ENCODE data around the gene SCFD2. TPM values are rescaled to one million over a fixed set of nuclear protein-coding genes. Genes with fewer than 3 reads are reported as not detected.
A peak's percentile ranks its signal among the peaks of the same experiment; 100 is the strongest.
"Not testable (repeated sequence)": the region's sequence is repeated elsewhere in the genome, so short reads cannot be mapped to it uniquely, and the experiment has no call there.

SCFD2 gene
- total and polyA plus RNA-seq, 8 donors, result 4.0 to 13.5 (median 8.9) TPM

- H3K27me3 ChIP-seq, result no peaks in the 10 kb centered on the region
- ATAC-seq (no peak), DNase-seq (no peak), FAIRE-seq (no peak)
- no peak overlapping the region for H3K4me3 ChIP-seq
- no peaks in the 10 kb centered on the region for H3K9me3 ChIP-seq
- no peaks in the 10 kb centered on the region for H3K4me1 ChIP-seq
- no peak overlapping the region for H3K27ac ChIP-seq
- no peaks in the 10 kb centered on the region for H3K36me3 ChIP-seq
- TF ChIP-seq CTCF (IDR thresholded peaks at IDR 0.05), result no peak
- intact Hi-C loops (cut with DNase I), result no loop called here
- WGBS, 2 donors, result 87 to 95% methylated on average over 2 of the region's 2 CpGs
Observed at GRCh38 chr4:53281438-53281837, 84.4 kb downstream of the SCFD2 start.

GRCh38 chr4:53280846-53281245 lies 85.0 kb downstream of the SCFD2 start:
- 88 to 92% methylated on average over 5 of the region's 5 CpGs for WGBS, 2 donors
- H3K36me3 ChIP-seq, result no peaks in the 10 kb centered on the region
- no peak overlapping the region for H3K4me3 ChIP-seq
- no peaks in the 10 kb centered on the region for H3K4me1 ChIP-seq
- H3K9me3 ChIP-seq, result no peaks in the 10 kb centered on the region
- intact Hi-C loops (cut with DNase I), result no loop called here
- no peak for TF ChIP-seq CTCF (IDR thresholded peaks at IDR 0.05)
- no peaks in the 10 kb centered on the region for H3K27me3 ChIP-seq
- FAIRE-seq (no peak), DNase-seq (no peak), ATAC-seq (no peak)
- H3K27ac ChIP-seq, result no peak overlapping the region

GRCh38 chr4:53274609-53275268 lies 91.1 kb downstream of the SCFD2 start:
- ATAC-seq (no peak), DNase-seq (no peak), FAIRE-seq (no peak)
- no peak for TF ChIP-seq CTCF (IDR thresholded peaks at IDR 0.05)
- H3K4me1 ChIP-seq, result no peaks in the 10 kb centered on the region
- H3K27me3 ChIP-seq, result no peaks in the 10 kb centered on the region
- no peaks in the 10 kb centered on the region for H3K36me3 ChIP-seq
- no peaks in the 10 kb centered on the region for H3K9me3 ChIP-seq
- WGBS, 2 donors, result 90 to 92% methylated on average over 5 of the region's 5 CpGs
- H3K4me3 ChIP-seq, result no peak overlapping the region
- intact Hi-C loops (cut with DNase I), result no loop called here
- no peak overlapping the region for H3K27ac ChIP-seq

- Histone ChIP-seq H3K9me3 (no peaks in the 10 kb centered on the region), H3K27me3 (no peaks in the 10 kb centered on the region), H3K27ac (no peak overlapping the region), H3K4me3 (no peak overlapping the region), H3K36me3 (no peaks in the 10 kb centered on the region), H3K4me1 (no peaks in the 10 kb centered on the region)
- intact Hi-C loops (cut with DNase I), result no loop called here
- WGBS, 2 donors, result 20 to 30% methylated on average over 3 of the region's 3 CpGs
- DNase-seq (no peak), ATAC-seq (no peak), FAIRE-seq (no peak)
- TF ChIP-seq CTCF (IDR thresholded peaks at IDR 0.05), result no peak
Observed at GRCh38 chr4:53273726-53274125, 92.1 kb downstream of the SCFD2 start.

- DNase-seq, result no peak
- Histone ChIP-seq H3K27ac (no peak overlapping the region), H3K27me3 (no peaks in the 10 kb centered on the region), H3K4me3 (no peak overlapping the region), H3K9me3 (no peaks in the 10 kb centered on the region), H3K36me3 (no peaks in the 10 kb centered on the region), H3K4me1 (no peaks in the 10 kb centered on the region)
- TF ChIP-seq CTCF (IDR thresholded peaks at IDR 0.05), result no peak
- intact Hi-C loops (cut with DNase I), result no loop called here
- no peak for FAIRE-seq
- 90 to 94% methylated on average over 4 of the region's 4 CpGs for whole genome bisulfite sequencing, 2 donors
- ATAC-seq, result no peak
Observed at GRCh38 chr4:53267026-53267425, 98.8 kb downstream of the SCFD2 start.

GRCh38 chr4:53255986-53256385 lies 109.9 kb downstream of the SCFD2 start:
- H3K4me1 ChIP-seq; H3K27me3 ChIP-seq; H3K36me3 ChIP-seq; H3K27ac ChIP-seq; ATAC-seq; intact Hi-C loops (cut with DNase I); FAIRE-seq; H3K4me3 ChIP-seq; H3K9me3 ChIP-seq: not testable (repeated sequence)
- peak in 1 of 6 donors; percentile 8 for DNase-seq
- WGBS, 2 donors, result 95 to 98% methylated on average over 8 to 26 of the region's 31 CpGs
